Astrocyte of the cerebellum (primary cell): Measurements from ENCODE around the gene FOXN4.

Source experiments
- DNase-seq: peaks from one replicate; pipeline ENCODE4 v3.0.0-alpha.2; 2011; ENCODE audit warnings: low read depth
- H3K4me3 ChIP-seq: 2 replicates; pipeline ENCODE4 v1.5.1; 2011; ENCODE audit warnings: mild to moderate bottlenecking, low read depth, low read length, moderate library complexity
- in situ Hi-C: cut with HindIII; loops from 2 replicates; pipeline ENCODE4 v1.10.0; 2017; ENCODE audit warnings: low sequenced_read_pairs
- TF ChIP-seq, protein P1 (sequence below): IDR thresholded peaks from 2 replicates; pipeline ENCODE4 v1.5.1; 2012; ENCODE audit warnings: low read length, low read depth, moderate library complexity, mild to moderate bottlenecking; ENCODE audit errors: missing control alignments

FOXN4 gene

DNA sequence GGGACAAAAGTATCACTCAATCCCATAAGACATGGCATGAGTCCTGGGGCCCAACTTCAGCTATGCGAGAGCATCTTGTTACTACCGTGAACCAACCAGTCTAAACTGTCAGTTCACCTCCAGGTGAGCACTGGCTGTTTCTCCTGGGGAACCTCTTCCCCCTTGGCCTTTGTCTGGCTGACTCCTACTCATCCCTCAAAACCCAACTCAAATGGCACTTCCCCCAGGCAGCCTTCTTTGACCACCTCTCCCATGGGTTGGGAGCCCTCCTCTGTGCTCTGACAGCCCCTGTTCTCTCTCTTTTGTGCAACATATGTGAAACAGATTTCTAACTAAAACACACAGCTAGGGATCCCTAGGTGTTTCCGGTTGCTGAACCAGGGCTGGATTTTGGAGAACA lies 37.7 kb downstream of the FOXN4 start:
- no peak for DNase-seq
- no peak overlapping the region for H3K4me3 ChIP-seq
- in situ Hi-C loops = no loop called here
- TF ChIP-seq, protein P1, sequence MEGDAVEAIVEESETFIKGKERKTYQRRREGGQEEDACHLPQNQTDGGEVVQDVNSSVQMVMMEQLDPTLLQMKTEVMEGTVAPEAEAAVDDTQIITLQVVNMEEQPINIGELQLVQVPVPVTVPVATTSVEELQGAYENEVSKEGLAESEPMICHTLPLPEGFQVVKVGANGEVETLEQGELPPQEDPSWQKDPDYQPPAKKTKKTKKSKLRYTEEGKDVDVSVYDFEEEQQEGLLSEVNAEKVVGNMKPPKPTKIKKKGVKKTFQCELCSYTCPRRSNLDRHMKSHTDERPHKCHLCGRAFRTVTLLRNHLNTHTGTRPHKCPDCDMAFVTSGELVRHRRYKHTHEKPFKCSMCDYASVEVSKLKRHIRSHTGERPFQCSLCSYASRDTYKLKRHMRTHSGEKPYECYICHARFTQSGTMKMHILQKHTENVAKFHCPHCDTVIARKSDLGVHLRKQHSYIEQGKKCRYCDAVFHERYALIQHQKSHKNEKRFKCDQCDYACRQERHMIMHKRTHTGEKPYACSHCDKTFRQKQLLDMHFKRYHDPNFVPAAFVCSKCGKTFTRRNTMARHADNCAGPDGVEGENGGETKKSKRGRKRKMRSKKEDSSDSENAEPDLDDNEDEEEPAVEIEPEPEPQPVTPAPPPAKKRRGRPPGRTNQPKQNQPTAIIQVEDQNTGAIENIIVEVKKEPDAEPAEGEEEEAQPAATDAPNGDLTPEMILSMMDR = no peak

DNA sequence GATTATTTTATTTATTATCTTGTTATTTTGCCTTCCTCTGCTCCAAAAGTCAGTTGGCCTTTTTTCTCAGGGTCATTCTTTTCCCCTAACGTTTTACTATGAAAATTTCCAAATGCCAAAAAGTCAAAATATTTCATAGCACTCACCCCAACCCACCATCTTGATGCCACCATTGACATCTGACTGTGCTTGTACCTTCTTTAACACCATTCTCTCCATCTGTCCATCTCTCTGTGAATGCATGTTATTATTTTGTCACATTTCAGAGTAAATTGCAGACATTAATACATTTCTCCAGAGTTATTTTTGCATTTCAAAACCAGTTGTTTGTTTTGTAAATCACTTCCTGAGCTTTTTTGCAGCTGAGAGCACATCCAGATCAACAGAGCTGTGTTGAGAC lies 38.6 kb downstream of the FOXN4 start:
- no peak for DNase-seq
- in situ Hi-C loops = no loop called here
- TF ChIP-seq, protein P1 = no peak
- no peak overlapping the region for H3K4me3 ChIP-seq

DNA sequence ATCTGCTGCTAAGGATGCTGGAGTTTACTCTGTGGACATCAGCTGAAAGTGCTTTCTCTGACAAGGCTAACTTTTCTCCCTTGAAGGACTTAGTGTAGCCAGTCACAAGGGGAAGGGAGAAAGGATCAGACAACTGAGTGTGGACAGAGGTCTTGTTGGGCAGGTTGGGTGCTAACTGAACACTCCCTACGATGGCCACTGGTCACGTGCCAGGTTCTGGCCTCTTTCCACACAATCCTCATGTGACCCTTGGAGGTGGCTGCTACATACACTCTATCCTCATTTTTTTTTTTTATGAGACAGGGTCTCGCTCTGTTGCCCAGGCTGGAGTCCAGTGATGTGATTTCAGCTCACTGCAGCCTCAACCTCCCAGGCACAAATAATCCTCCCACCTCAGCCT lies 39.7 kb downstream of the FOXN4 start:
- TF ChIP-seq, protein P1 = no peak
- in situ Hi-C loops = no loop called here
- H3K4me3 ChIP-seq = no peak overlapping the region
- no peak for DNase-seq

DNA sequence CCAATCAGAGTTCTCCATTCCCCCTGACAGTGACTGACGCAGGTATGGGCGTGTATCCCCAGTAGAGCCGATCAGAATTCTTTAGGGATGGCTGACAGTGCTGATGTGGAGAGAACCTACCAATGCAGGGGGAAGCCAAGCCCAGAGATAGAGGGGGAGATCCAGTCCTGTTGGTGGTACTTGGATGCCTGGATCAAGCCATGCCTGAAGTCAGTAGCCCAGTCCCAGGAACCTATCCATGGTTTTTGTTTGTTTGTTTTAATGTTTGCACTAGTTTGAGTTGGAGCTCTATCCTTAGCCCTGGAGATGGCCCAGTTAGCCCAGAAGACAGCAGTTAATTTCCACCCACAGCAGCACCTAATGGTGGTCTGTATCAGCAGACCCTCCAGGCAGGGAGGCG lies 40.2 kb downstream of the FOXN4 start:
- H3K4me3 ChIP-seq = no peak overlapping the region
- in situ Hi-C loops = no loop called here
- no peak for DNase-seq
- TF ChIP-seq, protein P1 = no peak

DNA sequence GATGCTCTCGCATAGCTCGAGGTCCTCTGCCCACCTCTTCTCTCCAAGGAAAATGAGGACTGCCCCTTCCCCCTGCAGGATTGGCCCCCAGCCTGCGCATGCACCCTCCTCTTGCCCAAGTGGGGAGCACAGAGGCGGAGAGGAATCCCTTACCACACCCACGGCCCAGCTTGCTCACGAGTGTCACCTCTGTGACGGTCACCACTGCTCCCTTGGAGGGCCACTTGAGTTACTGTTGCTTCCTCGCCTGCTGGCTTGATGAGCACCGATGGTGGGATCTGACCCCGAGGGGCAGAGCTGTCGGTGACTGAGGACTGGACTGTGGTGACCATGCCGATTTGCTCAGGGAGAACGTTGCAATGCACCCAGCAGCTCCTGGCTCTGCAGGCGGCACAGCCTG lies 41.7 kb downstream of the FOXN4 start:
- no peak for DNase-seq
- in situ Hi-C loops = no loop called here
- TF ChIP-seq, protein P1 = no peak
- no peak overlapping the region for H3K4me3 ChIP-seq

DNA sequence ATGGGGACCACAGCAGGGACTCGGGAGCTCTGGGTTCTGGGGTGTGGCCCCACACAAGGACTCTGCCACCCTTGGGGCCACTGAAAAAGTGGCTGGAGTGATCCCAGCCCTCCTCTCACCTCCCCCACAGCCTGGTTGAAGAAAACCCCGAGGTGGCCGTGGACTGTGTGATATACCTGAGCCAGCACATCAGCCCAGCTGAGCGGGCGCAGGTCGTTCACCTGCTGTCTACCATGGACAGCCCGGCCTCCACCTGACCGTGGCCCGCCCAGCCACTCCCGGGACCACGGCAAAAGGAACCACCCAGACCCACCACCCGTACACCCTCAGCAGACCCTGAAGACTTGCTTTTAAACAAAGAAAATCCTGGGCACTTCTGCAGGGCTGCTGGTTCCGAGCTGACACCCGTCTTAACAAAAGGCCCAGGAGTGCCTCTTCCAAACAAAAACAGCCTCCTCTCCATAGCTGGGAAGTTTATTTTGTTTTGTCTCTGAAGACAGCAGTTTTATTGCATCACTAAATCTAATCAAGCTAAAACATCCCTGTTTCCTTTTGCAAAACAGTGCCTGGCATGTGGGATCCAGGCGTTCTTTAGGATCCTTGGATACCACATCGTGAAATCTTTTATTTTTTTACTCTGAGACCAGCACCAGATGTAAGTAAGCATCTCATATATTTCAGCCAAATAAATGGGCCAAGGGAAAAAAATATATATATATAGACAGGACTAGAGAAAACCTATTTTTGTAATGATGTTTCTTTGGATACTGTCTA lies 42.8 kb downstream of the FOXN4 start:
- in situ Hi-C loops = no loop called here
- TF ChIP-seq, protein P1 = no peak
- no peak for DNase-seq
- H3K4me3 ChIP-seq = no peak overlapping the region
